Neural cell (in vitro differentiated cells): ENCODE data around the gene MICALL1.

ENCODE experiments used
- CTCF ChIP-seq: fragments of 450-650 bp; IDR thresholded peaks from 2 replicates; pipeline ENCODE4 v1.5.1; 2014; ENCODE audit warnings: antibody characterized with exemption, mild to moderate bottlenecking, moderate library complexity; ENCODE audit not compliant: poor library complexity, severe bottlenecking
- EP300 ChIP-seq: fragments of 450-650 bp; conservative IDR thresholded peaks from 2 replicates; pipeline ENCODE4 v1.6.1; 2014; ENCODE audit warnings: antibody characterized with exemption, mild to moderate bottlenecking, moderate library complexity; ENCODE audit not compliant: poor library complexity, severe bottlenecking
- EZH2 ChIP-seq: fragments of 200-600, 300-800 bp; shearing (Covaris generic), sonication (generic); IDR thresholded peaks from 2 replicates; pipeline ENCODE4 v1.6.1; 2014; ENCODE audit warnings: antibody characterized with exemption, low read length, borderline replicate concordance, mild to moderate bottlenecking; ENCODE audit not compliant: insufficient read depth, poor library complexity, severe bottlenecking
- MXI1 ChIP-seq: fragments of 450-650 bp; conservative IDR thresholded peaks from 2 replicates; pipeline ENCODE4 v1.6.1; 2014; ENCODE audit warnings: antibody characterized with exemption, mild to moderate bottlenecking; ENCODE audit not compliant: poor library complexity, severe bottlenecking
- POLR2AphosphoS5 ChIP-seq: IDR thresholded peaks from 2 replicates; pipeline ENCODE4 v1.6.1; 2012
- RAD21 ChIP-seq: fragments of 450-650 bp; conservative IDR thresholded peaks from 2 replicates; pipeline ENCODE4 v1.6.1; 2014; ENCODE audit warnings: antibody characterized with exemption, mild to moderate bottlenecking, moderate library complexity
- REST ChIP-seq: IDR thresholded peaks from 2 replicates; pipeline ENCODE4 v1.6.1; 2012; ENCODE audit warnings: borderline replicate concordance

GRCh38 chr22:37917874-37918548 lies 11.9 kb downstream of the MICALL1 start:
- no peak for TF ChIP-seq CTCF
- TF ChIP-seq EZH2, result no peak
- TF ChIP-seq MXI1, result no peak
- no peak for TF ChIP-seq RAD21
- TF ChIP-seq EP300, result no peak
- TF ChIP-seq POLR2AphosphoS5, result no peak
- no peak for TF ChIP-seq REST
